Measurements from ENCODE around the gene SHC1. TPM values are rescaled to one million over a fixed set of nuclear protein-coding genes. Genes with fewer than 3 reads are reported as not detected.

The SHC1 gene
- total RNA-seq, 6 experiments from 2014 or later: 371 to 461 (median 401) TPM

GRCh38 chr1:154962795-154963330, 7.7 kb downstream of the SHC1 start:
- Mint-ChIP-seq H3K27ac (peak overlapping the region; percentile 89), H3K4me3 (peak overlapping the region; percentile 85), H3K9me3 (no peaks in the 10 kb centered on the region), H3K4me1 (ENCODE audit: low read depth) (peaks cover 54% of the 10 kb centered on the region), H3K27me3 (ENCODE audit: insufficient read depth) (peaks cover 9% of the 10 kb centered on the region), H3K36me3 (ENCODE audit: low read depth) (peaks cover 26% of the 10 kb centered on the region)
- no peak for DNase-seq
- TF ChIP-seq, protein P1, sequence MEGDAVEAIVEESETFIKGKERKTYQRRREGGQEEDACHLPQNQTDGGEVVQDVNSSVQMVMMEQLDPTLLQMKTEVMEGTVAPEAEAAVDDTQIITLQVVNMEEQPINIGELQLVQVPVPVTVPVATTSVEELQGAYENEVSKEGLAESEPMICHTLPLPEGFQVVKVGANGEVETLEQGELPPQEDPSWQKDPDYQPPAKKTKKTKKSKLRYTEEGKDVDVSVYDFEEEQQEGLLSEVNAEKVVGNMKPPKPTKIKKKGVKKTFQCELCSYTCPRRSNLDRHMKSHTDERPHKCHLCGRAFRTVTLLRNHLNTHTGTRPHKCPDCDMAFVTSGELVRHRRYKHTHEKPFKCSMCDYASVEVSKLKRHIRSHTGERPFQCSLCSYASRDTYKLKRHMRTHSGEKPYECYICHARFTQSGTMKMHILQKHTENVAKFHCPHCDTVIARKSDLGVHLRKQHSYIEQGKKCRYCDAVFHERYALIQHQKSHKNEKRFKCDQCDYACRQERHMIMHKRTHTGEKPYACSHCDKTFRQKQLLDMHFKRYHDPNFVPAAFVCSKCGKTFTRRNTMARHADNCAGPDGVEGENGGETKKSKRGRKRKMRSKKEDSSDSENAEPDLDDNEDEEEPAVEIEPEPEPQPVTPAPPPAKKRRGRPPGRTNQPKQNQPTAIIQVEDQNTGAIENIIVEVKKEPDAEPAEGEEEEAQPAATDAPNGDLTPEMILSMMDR (IDR thresholded peaks at IDR 0.05): no peak

- peaks cover 53% of the 10 kb centered on the region for H3K4me1 Mint-ChIP-seq (ENCODE audit: low read depth)
- peak overlapping the region; percentile 89 for H3K27ac Mint-ChIP-seq
- H3K27me3 Mint-ChIP-seq (ENCODE audit: insufficient read depth): peaks cover 9% of the 10 kb centered on the region
- peaks cover 24% of the 10 kb centered on the region for H3K36me3 Mint-ChIP-seq (ENCODE audit: low read depth)
- TF ChIP-seq, protein P1 (IDR thresholded peaks at IDR 0.05): peak; percentile 16
- no peak for DNase-seq
- peak overlapping the region; percentile 85 for H3K4me3 Mint-ChIP-seq
- H3K9me3 Mint-ChIP-seq: no peaks in the 10 kb centered on the region
Observed at GRCh38 chr1:154962156-154962749, 8.3 kb downstream of the SHC1 start.

- TF ChIP-seq, protein P1 (IDR thresholded peaks at IDR 0.05): peak; percentile 77
- DNase-seq: peak; percentile 70
- Mint-ChIP-seq H3K9me3 (no peaks in the 10 kb centered on the region), H3K27ac (peak within 1 kb of the TSS; percentile 89), H3K27me3 (ENCODE audit: insufficient read depth) (peaks cover 9% of the 10 kb centered on the region; the same call in 1 of the 2 replicates), H3K4me3 (peak within 1 kb of the TSS; percentile 94), H3K36me3 (ENCODE audit: low read depth) (peaks cover 24% of the 10 kb centered on the region), H3K4me1 (ENCODE audit: low read depth) (peaks cover 57% of the 10 kb centered on the region)
Observed at GRCh38 chr1:154961207-154962155, 9.1 kb downstream of the SHC1 start, which contains the start of gene PYGO2. PYGO2 (minus strand) TSS chr1:154961782; CDS start chr1:154961576, 206 bp downstream.

DNA sequence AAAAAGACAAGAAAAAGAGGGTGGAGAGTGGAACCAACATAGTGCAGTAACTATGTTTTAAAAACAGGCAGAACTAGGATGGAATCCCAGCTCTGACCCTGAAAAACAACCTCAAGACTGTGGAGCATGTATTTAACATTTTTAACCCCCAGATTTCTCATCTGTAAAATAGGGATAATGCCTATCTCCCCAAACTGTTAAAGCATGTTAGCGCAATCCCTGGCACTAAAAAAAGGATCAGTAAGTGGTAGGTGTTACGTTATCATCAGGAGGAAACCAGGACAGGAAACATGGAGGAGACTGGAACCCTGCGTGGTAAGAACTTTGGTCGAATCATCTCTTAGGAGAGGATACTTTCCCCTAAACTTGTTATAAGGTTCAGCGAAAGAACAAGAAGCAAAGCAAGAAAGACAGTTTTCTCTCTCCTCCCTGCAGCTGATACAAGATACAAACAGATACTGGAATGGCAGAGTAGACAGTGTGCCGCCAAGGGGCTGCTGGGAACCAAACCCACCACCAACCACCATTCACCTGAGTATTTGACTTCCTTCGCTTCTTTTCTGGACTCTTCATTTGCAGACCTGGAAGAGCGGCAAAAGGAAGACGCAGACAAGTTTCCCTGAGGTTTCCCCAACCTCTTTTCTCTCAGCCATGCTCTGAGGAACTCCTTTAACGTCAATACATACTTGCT, 10.0 kb downstream of the SHC1 start:
- peak overlapping the region; percentile 94 for H3K4me3 Mint-ChIP-seq
- peaks cover 9% of the 10 kb centered on the region; the same call in 1 of the 2 replicates for H3K27me3 Mint-ChIP-seq (ENCODE audit: insufficient read depth)
- TF ChIP-seq, protein P1 (IDR thresholded peaks at IDR 0.05): no peak
- H3K36me3 Mint-ChIP-seq (ENCODE audit: low read depth): peaks cover 22% of the 10 kb centered on the region
- H3K9me3 Mint-ChIP-seq: no peaks in the 10 kb centered on the region
- peaks cover 65% of the 10 kb centered on the region for H3K4me1 Mint-ChIP-seq (ENCODE audit: low read depth)
- peak overlapping the region; percentile 81 for H3K27ac Mint-ChIP-seq
- DNase-seq: no peak

- Mint-ChIP-seq H3K9me3 (no peaks in the 10 kb centered on the region), H3K36me3 (ENCODE audit: low read depth) (peaks cover 15% of the 10 kb centered on the region), H3K4me1 (ENCODE audit: low read depth) (peaks cover 64% of the 10 kb centered on the region), H3K27me3 (ENCODE audit: insufficient read depth) (peaks cover 13% of the 10 kb centered on the region), H3K27ac (no peak overlapping the region), H3K4me3 (no peak overlapping the region; the same call in 1 of the 2 replicates)
- DNase-seq: no peak
- TF ChIP-seq, protein P1 (IDR thresholded peaks at IDR 0.05): no peak
Observed at GRCh38 chr1:154959426-154959780, 11.1 kb downstream of the SHC1 start.

All from HFFc6 (cell line).